SJSA1 (cell line): ENCODE results near the gene PDGFB. TPM values are rescaled to one million over a fixed set of nuclear protein-coding genes. Genes with fewer than 3 reads are reported as not detected.

ENCODE experiments used
- DNase-seq, 2 experiments: peaks; one replicate each; pipeline ENCODE4 v3.0.0-alpha.2; 2015 to 2020; ENCODE audit warnings: low spot score in 2 of 2, low read depth in 1 of 2
- H3K27ac ChIP-seq: fragments of 250-450 bp; sonication (Bioruptor Pico); 2 replicates; pipeline ENCODE4 v1.5.1; 2020; ENCODE audit warnings: mild to moderate bottlenecking, moderate library complexity
- H3K27me3 ChIP-seq: fragments of 250-450 bp; sonication (Bioruptor Pico); replicated peaks from 2 replicates; pipeline ENCODE4 v1.5.1; 2020; ENCODE audit warnings: mild to moderate bottlenecking, moderate library complexity
- H3K36me3 ChIP-seq: fragments of 250-450 bp; sonication (Bioruptor Pico); 2 replicates; pipeline ENCODE4 v1.5.1; 2020; ENCODE audit warnings: mild to moderate bottlenecking
- H3K4me1 ChIP-seq: fragments of 250-450 bp; sonication (Bioruptor Pico); replicated peaks from 2 replicates; pipeline ENCODE4 v1.6.1; 2021; ENCODE audit warnings: mild to moderate bottlenecking
- H3K4me3 ChIP-seq: fragments of 250-450 bp; sonication (Bioruptor Pico); 2 replicates; pipeline ENCODE4 v1.5.1; 2020; ENCODE audit warnings: mild to moderate bottlenecking
- H3K9me3 ChIP-seq: fragments of 250-450 bp; sonication (Bioruptor Pico); replicated peaks from 2 replicates; pipeline ENCODE4 v1.5.1; 2020; ENCODE audit warnings: mild to moderate bottlenecking
- total RNA-seq: library from RNA; depleted of rRNA; stranded (reverse); fragments of >200 nt; shearing (Covaris generic); gene quantifications from 2 replicates; pipeline ENCODE4 v1.2.3, GENCODE V29; 2014; rRNA removed

Gene PDGFB
- total RNA-seq, 1 experiment from 2014 or later: 0.13 TPM

GRCh38 chr22:39176714-39177455 is 67.9 kb downstream of the PDGFB start:
- no peak for DNase-seq
- no peaks in the 10 kb centered on the region; the same call in 1 of the 2 replicates for H3K9me3 ChIP-seq
- H3K27ac ChIP-seq: peak overlapping the region; percentile 96
- no peaks in the 10 kb centered on the region for H3K27me3 ChIP-seq
- peaks cover 62% of the 10 kb centered on the region for H3K4me1 ChIP-seq
- no peak overlapping the region for H3K4me3 ChIP-seq
- no peaks in the 10 kb centered on the region for H3K36me3 ChIP-seq

- Histone ChIP-seq H3K36me3 (no peaks in the 10 kb centered on the region), H3K27me3 (no peaks in the 10 kb centered on the region), H3K9me3 (no peaks in the 10 kb centered on the region; the same call in 1 of the 2 replicates), H3K4me3 (no peak overlapping the region), H3K4me1 (peaks cover 62% of the 10 kb centered on the region), H3K27ac (peak overlapping the region; percentile 96)
- peak; percentile 93 to 96 for DNase-seq
Observed at GRCh38 chr22:39176143-39176713, 68.6 kb downstream of the PDGFB start.

GRCh38 chr22:39175353-39176142 is 69.2 kb downstream of the PDGFB start:
- DNase-seq: peak; percentile 54 to 61
- no peaks in the 10 kb centered on the region; the same call in 1 of the 2 replicates for H3K9me3 ChIP-seq
- no peaks in the 10 kb centered on the region for H3K27me3 ChIP-seq
- H3K4me1 ChIP-seq: peaks cover 66% of the 10 kb centered on the region
- peak overlapping the region; percentile 96 for H3K27ac ChIP-seq
- no peak overlapping the region for H3K4me3 ChIP-seq
- no peaks in the 10 kb centered on the region for H3K36me3 ChIP-seq

- peak overlapping the region; percentile 96 for H3K27ac ChIP-seq
- H3K4me1 ChIP-seq: peaks cover 66% of the 10 kb centered on the region
- no peaks in the 10 kb centered on the region for H3K36me3 ChIP-seq
- DNase-seq: peak; percentile 97 to 100
- no peak overlapping the region for H3K4me3 ChIP-seq
- H3K27me3 ChIP-seq: no peaks in the 10 kb centered on the region
- no peaks in the 10 kb centered on the region; the same call in 1 of the 2 replicates for H3K9me3 ChIP-seq
Observed at GRCh38 chr22:39174498-39175352, 70.1 kb downstream of the PDGFB start.

- Histone ChIP-seq H3K36me3 (no peaks in the 10 kb centered on the region), H3K27me3 (no peaks in the 10 kb centered on the region), H3K27ac (peak overlapping the region; percentile 96), H3K4me3 (no peak overlapping the region), H3K9me3 (no peaks in the 10 kb centered on the region; the same call in 1 of the 2 replicates), H3K4me1 (peaks cover 61% of the 10 kb centered on the region)
- no peak for DNase-seq
Observed at GRCh38 chr22:39173787-39174497, 70.8 kb downstream of the PDGFB start.

Other genes starting within 250 kb of the PDGFB start
- gene APOBEC3C, start 230.7 kb downstream of the PDGFB start, total RNA-seq: 3.2 and 3.4 TPM in 2 replicates
- 1.9 and 2.3 TPM in 2 replicates for gene APOBEC3D, start 223.9 kb downstream of the PDGFB start, total RNA-seq
- 2.6 and 3.8 TPM in 2 replicates for gene APOBEC3F, start 204.1 kb downstream of the PDGFB start, total RNA-seq
- gene APOBEC3G, start 167.7 kb downstream of the PDGFB start, total RNA-seq: 7.0 and 13.9 TPM in 2 replicates
- 1.4 TPM in 1 of 2 replicates, not detected in the other for gene APOBEC3H, start 147.7 kb downstream of the PDGFB start, total RNA-seq
- gene CBX7, start 92.3 kb downstream of the PDGFB start, total RNA-seq: 5.5 and 6.3 TPM in 2 replicates
- gene RPL3, start 74.6 kb upstream of the PDGFB start, total RNA-seq: 1,074 and 1,435 TPM in 2 replicates
- gene SYNGR1, start 105.0 kb upstream of the PDGFB start, total RNA-seq: 8.4 and 18.6 TPM in 2 replicates
- gene TAB1, start 154.8 kb upstream of the PDGFB start, total RNA-seq: 9.7 and 33.3 TPM in 2 replicates
- 3.9 and 4.3 TPM in 2 replicates for gene MGAT3, start 212.0 kb upstream of the PDGFB start, total RNA-seq